GM12878 (cell line): Measurements from ENCODE around the gene ANKDD1A. TPM values are rescaled to one million over a fixed set of nuclear protein-coding genes. Genes with fewer than 3 reads are reported as not detected.
A peak's percentile ranks its signal among the peaks of the same experiment; 100 is the strongest.

Source experiments
- ATAC-seq: fragments of 200-7000 bp; cut with Tn5 transposase; 3 replicates; pipeline ENCODE4 v1.9.1; 2020; ENCODE audit warnings: mild to moderate bottlenecking, moderate library complexity
- BruUV-seq: library from RNA; stranded (reverse); fragments of 400-500 nt; replicated peaks from 2 replicates; lab custom pipeline; 2021; lab: Mats Ljungman, UMichigan
- CTCF ChIA-PET: fragments of 300-600 bp; sonication (Branson Sonifier 250); formaldehyde crosslinking; extraction: SDS; loops from one replicate; lab custom pipeline; 2021; ENCODE audit warnings: inconsistent platforms; lab: Yijun Ruan, JAX
- POLR2A ChIA-PET: fragments of 350-600 bp; formaldehyde crosslinking; extraction: SDS; loops from one replicate; lab custom pipeline; 2021; ENCODE audit warnings: inconsistent platforms; lab: Charles Lee
- RAD21 ChIA-PET: fragments of 300-600 bp; sonication (Branson Sonifier 250); formaldehyde crosslinking; loops from one replicate; lab custom pipeline; 2023; ENCODE audit warnings: antibody characterized with exemption; ENCODE audit not compliant: unreplicated experiment; lab: Charles Lee
- SMC1A ChIA-PET: fragments of 300-600 bp; sonication (Branson Sonifier 250); formaldehyde crosslinking; loops from one replicate; lab custom pipeline; 2023; ENCODE audit not compliant: unreplicated experiment, uncharacterized antibody; lab: Charles Lee
- DNase-seq: peaks from one replicate; pipeline ENCODE4 v3.0.0-alpha.2; 2011; ENCODE audit warnings: low read depth, low spot score
- FAIRE-seq: peaks from 3 replicates; lab custom pipeline; 2011; peaks lifted over from hg19 to GRCh38; lab: Jason Lieb, UNC
- H2AFZ ChIP-seq: 2 replicates; pipeline ENCODE4 v1.6.0; 2011; ENCODE audit warnings: low read depth, low read length, control low read depth; ENCODE audit not compliant: control insufficient read depth
- H3K27ac ChIP-seq: 2 replicates; pipeline ENCODE4 v1.5.1; 2011; ENCODE audit warnings: control low read depth; ENCODE audit not compliant: control insufficient read depth, insufficient read depth
- H3K27me3 ChIP-seq, 2 experiments: replicated peaks in 1 of 2; 2 replicates each; pipeline versions ENCODE4 v1.6.0 to v1.6.1; 2011; ENCODE audit warnings: low read length in 1 of 2; ENCODE audit not compliant: control insufficient read depth in 2 of 2, insufficient read depth in 2 of 2
- H3K36me3 ChIP-seq, 2 experiments: 2 replicates each; pipeline ENCODE4 v1.5.1; 2011; ENCODE audit warnings: low read length in 1 of 2; ENCODE audit not compliant: control insufficient read depth in 2 of 2, insufficient read depth in 2 of 2
- H3K4me1 ChIP-seq: 2 replicates; pipeline ENCODE4 v1.6.1; 2011; ENCODE audit warnings: mild to moderate bottlenecking, low read length, moderate library complexity, mixed read lengths; ENCODE audit not compliant: control insufficient read depth, insufficient read depth
- H3K4me2 ChIP-seq: 2 replicates; pipeline ENCODE4 v1.6.0; 2011; ENCODE audit warnings: control low read depth; ENCODE audit not compliant: control insufficient read depth, insufficient read depth
- H3K4me3 ChIP-seq: fragments of 200-600 bp; sonication (generic); 2 replicates; pipeline ENCODE4 v1.5.1; 2016
- H3K79me2 ChIP-seq: 2 replicates; pipeline ENCODE4 v1.6.0; 2011; ENCODE audit warnings: low read length; ENCODE audit not compliant: control insufficient read depth, insufficient read depth
- H3K9ac ChIP-seq: 2 replicates; pipeline ENCODE4 v1.8.0; 2011; ENCODE audit warnings: low read length, control low read depth, mixed read lengths; ENCODE audit not compliant: control insufficient read depth, insufficient read depth
- H3K9me3 ChIP-seq: replicated peaks from 3 replicates; pipeline ENCODE4 v1.5.1; 2011; ENCODE audit warnings: mild to moderate bottlenecking, low read length; ENCODE audit not compliant: control insufficient read depth, insufficient read depth
- H4K20me1 ChIP-seq: 2 replicates; pipeline ENCODE4 v1.6.0; 2011; ENCODE audit not compliant: control insufficient read depth, insufficient read depth
- BACH1 ChIP-seq: fragments of 450-650 bp; IDR thresholded peaks from 2 replicates; pipeline ENCODE4 v1.6.1; 2017; ENCODE audit warnings: mild to moderate bottlenecking, borderline replicate concordance
- BHLHE40 ChIP-seq, 2 experiments: fragments of 450-650 bp in 1 of 2; IDR thresholded peaks; 2 replicates each; pipeline ENCODE4 v1.6.1; 2011 to 2017; ENCODE audit warnings: low read depth in 2 of 2, borderline replicate concordance in 1 of 2, improper control_type of control experiment in 1 of 2, low read length in 1 of 2, mild to moderate bottlenecking in 1 of 2
- EGR1 ChIP-seq, 2 experiments: IDR thresholded peaks; 1 replicate in 1 of 2; 2 replicates in 1 of 2; pipeline ENCODE4 v1.6.1; 2011 to 2012; ENCODE audit warnings: low read depth in 2 of 2, low read length in 2 of 2, borderline replicate concordance in 1 of 2, mild to moderate bottlenecking in 1 of 2, moderate library complexity in 1 of 2
- ESRRA ChIP-seq: IDR thresholded peaks from 2 replicates; pipeline ENCODE4 v1.6.1; 2012; ENCODE audit warnings: mild to moderate bottlenecking, low read length, improper control_type of control experiment
- HDGF ChIP-seq: fragments of 450-650 bp; IDR thresholded peaks from 2 replicates; pipeline ENCODE4 v1.6.1; 2016; ENCODE audit warnings: antibody characterized with exemption
- MEF2A ChIP-seq: IDR thresholded peaks from 2 replicates; pipeline ENCODE4 v1.6.1; 2011; ENCODE audit warnings: low read depth, mild to moderate bottlenecking, low read length, moderate library complexity; ENCODE audit not compliant: insufficient read depth
- MXI1 ChIP-seq: fragments of 150-350 bp; IDR thresholded peaks from 2 replicates; pipeline ENCODE4 v1.6.1; 2011; ENCODE audit warnings: low read depth, mild to moderate bottlenecking, inconsistent platforms, low read length, improper control_type of control experiment
- NR2F1 ChIP-seq: fragments of 450-650 bp; conservative IDR thresholded peaks from 2 replicates; pipeline ENCODE4 v1.6.1; 2017; ENCODE audit warnings: mild to moderate bottlenecking
- NRF1 ChIP-seq: conservative IDR thresholded peaks from 2 replicates; pipeline ENCODE4 v1.6.1; 2011; ENCODE audit warnings: mild to moderate bottlenecking, low read depth, low read length, improper control_type of control experiment
- PAX8 ChIP-seq: fragments of 450-650 bp; IDR thresholded peaks from 2 replicates; pipeline ENCODE4 v1.6.1; 2017; ENCODE audit warnings: mild to moderate bottlenecking, moderate library complexity
- PKNOX1 ChIP-seq: fragments of 450-650 bp; IDR thresholded peaks from 2 replicates; pipeline ENCODE4 v1.6.1; 2016; ENCODE audit warnings: mild to moderate bottlenecking
- POLR2AphosphoS2 ChIP-seq: IDR thresholded peaks from 2 replicates; pipeline ENCODE4 v1.6.1; 2011; ENCODE audit warnings: low read depth, mild to moderate bottlenecking, low read length, improper control_type of control experiment, moderate library complexity
- SMAD1 ChIP-seq: fragments of 450-650 bp; IDR thresholded peaks from 2 replicates; pipeline ENCODE4 v1.6.1; 2018; ENCODE audit warnings: mild to moderate bottlenecking, low read depth; ENCODE audit not compliant: partially characterized antibody
- SRF ChIP-seq, 2 experiments: IDR thresholded peaks; 2 replicates each; pipeline ENCODE4 v1.6.1; 2011; ENCODE audit warnings: low read depth in 2 of 2, low read length in 2 of 2, mild to moderate bottlenecking in 1 of 2, moderate library complexity in 1 of 2
- SUPT20H ChIP-seq: IDR thresholded peaks from 2 replicates; pipeline ENCODE4 v1.6.1; 2011; ENCODE audit warnings: low read depth, mild to moderate bottlenecking, low read length, moderate library complexity, borderline replicate concordance; ENCODE audit not compliant: control insufficient read depth
- TCF12 ChIP-seq: IDR thresholded peaks from 2 replicates; pipeline ENCODE4 v1.6.1; 2011; ENCODE audit warnings: low read depth, mild to moderate bottlenecking, low read length
- TCF3 ChIP-seq: IDR thresholded peaks from 2 replicates; pipeline ENCODE4 v1.6.1; 2012; ENCODE audit warnings: low read depth, mild to moderate bottlenecking, low read length, borderline replicate concordance; ENCODE audit not compliant: insufficient read depth
- ZNF687 ChIP-seq: fragments of 450-650 bp; IDR thresholded peaks from 2 replicates; pipeline ENCODE4 v1.6.1; 2017; ENCODE audit warnings: mild to moderate bottlenecking, moderate library complexity
- WGBS: methylation state at CpG from one replicate; pipeline ENCODE4 v1.1.6; 2016; ENCODE audit warnings: low lambda C conversion rate; ENCODE audit not compliant: insufficient replicate concordance, insufficient coverage; ENCODE audit errors: missing lambda C conversion rate; 5-methylcytosine and 5-hydroxymethylcytosine counted together
- in situ Hi-C: fragments of 300-500 bp; cut with MboI; formaldehyde crosslinking; loops from 9 replicates; pipeline ENCODE4 v1.14.3; 2018; ENCODE audit warnings: mixed read lengths
- intact Hi-C: fragments of 100-400 bp; cut with micrococcal nuclease; formaldehyde crosslinking; loops from one replicate; pipeline ENCODE4 v1.14.2; 2022; ENCODE audit not compliant: unreplicated experiment
- polyA plus RNA-seq, 11 experiments: library from polyadenylated mRNA; depleted of rRNA in 4 of 11; unstranded in 6 of 11; stranded (reverse) in 5 of 11; fragments of >200 nt; fragmentation: Nextera tagmentation in 4 of 11; fragmentation: Illumina TruSeq in 1 of 11; extraction: Ambion mirVana in 4 of 11; extraction: Trizol in 1 of 11; gene quantifications; 1 replicate in 1 of 11; 2 replicates in 10 of 11; pipeline versions ENCODE4 v1.2.1 to v1.2.3, GENCODE V29; 2011 to 2016; ENCODE audit warnings: inconsistent platforms in 2 of 11, missing spikeins in 2 of 11, low read depth in 1 of 11
- total RNA-seq, 4 experiments: library from RNA; depleted of rRNA in 3 of 4; stranded (reverse); fragments of >200 nt in 3 of 4; fragmentation: Illumina TruSeq in 1 of 4; extraction: Trizol in 1 of 4; gene quantifications; 2 replicates each; pipeline versions ENCODE4 v1.2.1 to v1.2.3, GENCODE V29; 2013 to 2021

ANKDD1A gene
- total and polyA plus RNA-seq, 10 of the 15 experiments (the other 5 are each of a cell fraction or from before 2014, with no cell fraction given) = 1.5 to 6.6 (median 4.1) TPM

- in situ Hi-C loops = loop anchor here (25.0 kb wide), 1 partner anchor 1406 kb away; no protein-coding TSS in a partner anchor
- no peaks in the 10 kb centered on the region for H3K36me3 ChIP-seq
- peak overlapping the region; percentile 65 for H3K4me3 ChIP-seq
- under 1% methylated on average over 8 of the region's 8 CpGs for WGBS
- H3K4me1 ChIP-seq = peaks cover 42% of the 10 kb centered on the region
- no TSS peak for BruUV-seq
- ChIA-PET POLR2A (interaction anchor here (1.2 to 9.0 kb wide), 19 partner anchors 10 to 139 kb away, joined by 3 to 136 read pairs (median 8); partner anchors contain the start of genes PIF1 and PLEKHO2), CTCF (interaction anchor here (1.1 to 6.2 kb wide), 14 partner anchors 11 to 405 kb away, joined by 3 to 78 read pairs (median 20); partner anchors contain the start of gene PIF1), RAD21 (interaction anchor here (1.0 to 5.8 kb wide), 20 partner anchors 10 to 259 kb away, joined by 3 to 129 read pairs (median 26); partner anchors contain the start of genes PIF1, PLEKHO2 and SPG21), SMC1A (interaction anchor here (0.7 to 7.4 kb wide), 17 partner anchors 10 to 730 kb away, joined by 3 to 118 read pairs (median 9); partner anchors contain the start of genes PIF1 and PLEKHO2)
- peak overlapping the region; percentile 75 for H3K4me2 ChIP-seq
- FAIRE-seq (no peak), ATAC-seq (peak; percentile 5), DNase-seq (peak; percentile 45)
- intact Hi-C loops = loop anchor here (1.0 to 5.0 kb wide), 5 partner anchors 48 to 409 kb away; partner anchors contain the start of genes MTFMT, RNU5B-1 and SPG21
- H3K27me3 ChIP-seq = no peaks in the 10 kb centered on the region
- H3K79me2 ChIP-seq = peaks cover 9% of the 10 kb centered on the region
- no peak overlapping the region for H2AFZ ChIP-seq
- H3K27ac ChIP-seq = peak overlapping the region; percentile 97
- H3K9ac ChIP-seq = peak overlapping the region; percentile 80
- no peaks in the 10 kb centered on the region for H3K9me3 ChIP-seq
- H4K20me1 ChIP-seq = no peaks in the 10 kb centered on the region
- TF ChIP-seq SUPT20H (no peak), HDGF (peak; percentile 66; the same call in 1 of the 2 replicates), TCF3 (no peak), ESRRA (no peak), POLR2AphosphoS2 (0 out of 2 replicates have a peak, but pooled peaks have one; percentile 20), SMAD1 (no peak), BACH1 (no peak), PKNOX1 (peak; percentile 80), MEF2A (0 out of 2 replicates have a peak, but pooled peaks have one; percentile 26), NR2F1 (peak; percentile 58), TCF12 (0 out of 2 replicates have a peak, but pooled peaks have one; percentile 7), PAX8 (0 out of 2 replicates have a peak, but pooled peaks have one; percentile 59), EGR1 (IDR thresholded peaks at IDR 0.05; ENCODE audit: borderline replicate concordance in 1 of 2, low read depth in 2 of 2, low read length in 2 of 2) (peak in 1 of 2 experiments; percentile 73; a peak in 2 of 3 replicates), SRF (IDR thresholded peaks at IDR 0.05; ENCODE audit: low read depth in 2 of 2, low read length in 2 of 2) (peak in 1 of 2 experiments; percentile 53; a peak in 1 of 4 replicates), NRF1 (no peak), ZNF687 (peak; percentile 34; the same call in 1 of the 2 replicates), BHLHE40 (IDR thresholded peaks at IDR 0.05; ENCODE audit: borderline replicate concordance in 1 of 2, low read depth in 2 of 2, low read length in 1 of 2) (peak; percentile 50 to 65; a peak in 3 of 4 replicates), MXI1 (peak; percentile 3; the same call in 1 of the 2 replicates)
These were observed 18.8 kb upstream of the ANKDD1A start for GRCh38 chr15:64892847-64893403.
